GM12874 (cell line): ENCODE data around the gene SZT2.

ENCODE experiments used
- TF ChIP-seq, protein P1 (sequence below): IDR thresholded peaks from 2 replicates; pipeline ENCODE4 v1.5.1; 2011; ENCODE audit warnings: low read depth, mild to moderate bottlenecking, control low read depth, low read length, moderate library complexity; ENCODE audit not compliant: insufficient read depth

SZT2 gene

DNA sequence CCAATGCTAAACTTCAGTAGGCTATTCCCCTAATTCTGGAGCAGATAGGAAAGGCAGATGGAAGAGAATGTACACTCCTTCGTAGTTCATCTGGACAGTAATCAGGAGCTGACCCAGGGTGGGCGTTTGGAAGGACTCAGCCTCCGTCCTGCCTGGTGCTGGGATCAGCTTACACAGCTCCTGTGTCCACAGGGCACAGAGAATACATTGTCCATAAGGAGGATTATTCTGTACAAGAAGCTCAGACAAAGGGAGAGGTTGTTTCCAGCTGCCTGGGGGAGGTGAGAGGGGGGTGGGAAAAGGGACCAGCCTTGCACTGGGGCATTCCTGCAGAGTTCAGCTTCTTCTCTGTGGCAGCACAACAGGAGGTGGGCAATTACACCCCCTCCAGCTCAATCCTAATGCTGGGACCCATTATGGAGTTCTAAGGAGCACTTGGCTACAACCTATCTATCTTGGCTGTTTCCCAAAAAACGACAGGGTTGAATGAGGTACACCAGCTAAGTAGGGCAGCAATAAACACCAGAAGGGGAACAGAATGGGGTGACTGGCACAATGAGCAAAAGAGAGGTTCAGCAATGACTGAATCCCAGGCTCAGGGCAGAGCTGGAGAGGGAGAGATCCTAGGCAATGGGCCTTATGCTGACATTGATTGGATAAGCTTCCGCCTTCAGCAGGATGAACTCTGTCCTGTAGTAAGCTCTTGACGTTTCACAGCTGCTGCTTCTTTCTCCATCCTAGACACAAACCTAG, 7.5 kb upstream of the SZT2 start:
- TF ChIP-seq, protein P1, sequence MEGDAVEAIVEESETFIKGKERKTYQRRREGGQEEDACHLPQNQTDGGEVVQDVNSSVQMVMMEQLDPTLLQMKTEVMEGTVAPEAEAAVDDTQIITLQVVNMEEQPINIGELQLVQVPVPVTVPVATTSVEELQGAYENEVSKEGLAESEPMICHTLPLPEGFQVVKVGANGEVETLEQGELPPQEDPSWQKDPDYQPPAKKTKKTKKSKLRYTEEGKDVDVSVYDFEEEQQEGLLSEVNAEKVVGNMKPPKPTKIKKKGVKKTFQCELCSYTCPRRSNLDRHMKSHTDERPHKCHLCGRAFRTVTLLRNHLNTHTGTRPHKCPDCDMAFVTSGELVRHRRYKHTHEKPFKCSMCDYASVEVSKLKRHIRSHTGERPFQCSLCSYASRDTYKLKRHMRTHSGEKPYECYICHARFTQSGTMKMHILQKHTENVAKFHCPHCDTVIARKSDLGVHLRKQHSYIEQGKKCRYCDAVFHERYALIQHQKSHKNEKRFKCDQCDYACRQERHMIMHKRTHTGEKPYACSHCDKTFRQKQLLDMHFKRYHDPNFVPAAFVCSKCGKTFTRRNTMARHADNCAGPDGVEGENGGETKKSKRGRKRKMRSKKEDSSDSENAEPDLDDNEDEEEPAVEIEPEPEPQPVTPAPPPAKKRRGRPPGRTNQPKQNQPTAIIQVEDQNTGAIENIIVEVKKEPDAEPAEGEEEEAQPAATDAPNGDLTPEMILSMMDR = no peak

DNA sequence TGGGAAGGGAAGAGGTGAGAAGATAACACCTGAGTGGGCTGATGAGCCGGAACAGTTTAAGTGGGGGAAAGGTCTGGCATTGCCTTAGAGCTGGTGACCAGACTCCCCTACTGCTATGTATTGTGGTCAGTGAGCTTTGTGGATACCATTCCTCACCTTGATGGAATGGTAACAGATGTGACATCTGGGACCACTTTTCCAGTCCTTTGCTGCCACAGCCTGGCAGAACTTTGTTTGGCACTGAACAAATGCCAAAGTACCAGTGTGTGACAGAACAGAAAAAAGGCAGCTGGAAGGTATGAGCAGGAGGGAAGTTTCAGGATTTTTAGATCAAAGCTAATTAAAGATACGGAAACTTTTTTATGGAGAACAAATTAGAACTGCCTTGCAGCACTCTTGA, 6.2 kb upstream of the SZT2 start:
- TF ChIP-seq, protein P1 = no peak

DNA sequence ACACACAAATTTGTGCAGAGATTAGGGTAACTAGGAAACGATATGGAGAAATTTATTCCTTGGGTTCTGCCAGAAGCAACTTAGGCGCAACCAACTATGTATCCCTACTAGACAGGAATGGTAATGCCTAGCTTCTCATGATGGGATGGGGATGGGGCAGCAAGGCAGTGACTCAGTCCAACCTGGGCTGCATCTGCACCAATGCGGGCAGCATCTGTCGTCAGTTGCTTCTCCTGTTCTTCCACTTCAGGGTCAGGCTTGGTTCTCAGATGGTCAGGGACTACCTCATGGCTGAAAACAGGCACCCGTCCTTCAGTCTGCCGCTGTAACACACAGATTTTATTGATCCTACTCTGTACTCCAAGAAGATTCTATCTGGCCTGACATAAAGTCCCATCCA, 3.0 kb upstream of the SZT2 start:
- TF ChIP-seq, protein P1 = no peak

DNA sequence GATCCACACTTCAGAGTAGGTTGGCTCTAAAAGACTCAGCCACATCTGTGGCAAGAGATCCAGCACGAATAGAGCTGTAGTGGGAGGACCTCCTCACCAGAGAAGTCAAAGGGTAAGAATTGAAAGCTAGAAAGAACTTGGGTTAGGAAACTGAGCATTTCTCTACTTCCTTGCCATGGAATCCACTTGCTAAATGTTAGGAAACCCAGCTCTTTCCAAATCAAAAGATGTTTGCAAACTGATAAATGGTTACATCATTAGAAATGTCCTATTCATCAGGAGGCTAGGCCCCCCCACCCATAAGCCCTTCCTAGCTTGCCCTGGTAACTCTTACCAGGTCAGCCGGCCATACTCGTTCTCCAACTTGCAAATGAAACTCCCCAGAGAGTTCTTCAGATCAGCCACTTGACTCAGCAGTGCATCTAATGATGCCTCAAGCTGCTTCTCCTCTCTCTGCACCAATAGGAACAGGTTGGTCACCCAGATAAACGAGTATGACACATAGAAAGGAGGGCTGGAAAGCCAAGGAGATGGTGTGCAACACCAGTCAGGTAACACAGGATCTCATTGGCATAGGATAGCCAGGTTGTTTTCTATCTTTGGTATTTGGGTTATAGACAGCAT, 1.6 kb upstream of the SZT2 start:
- TF ChIP-seq, protein P1 = no peak

DNA sequence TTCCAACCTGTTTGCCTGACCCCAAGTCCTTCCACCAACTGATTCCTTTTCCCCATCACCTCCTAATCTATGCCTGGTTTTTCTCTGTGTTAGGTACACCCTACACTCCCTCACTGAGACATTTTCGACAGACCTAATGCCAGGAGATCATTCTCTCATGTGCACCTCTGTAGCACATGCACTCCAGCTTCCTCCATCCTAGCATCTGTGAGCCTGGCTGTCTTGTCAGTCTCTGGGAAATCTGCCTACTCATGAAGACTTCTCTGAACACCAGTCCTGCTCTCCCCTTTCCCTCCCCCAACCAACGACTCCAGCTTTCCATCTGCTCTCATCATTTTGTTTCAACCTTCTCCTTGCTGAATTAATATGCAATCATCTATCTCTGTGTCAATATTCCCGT, 1.1 kb upstream of the SZT2 start:
- TF ChIP-seq, protein P1 = no peak

DNA sequence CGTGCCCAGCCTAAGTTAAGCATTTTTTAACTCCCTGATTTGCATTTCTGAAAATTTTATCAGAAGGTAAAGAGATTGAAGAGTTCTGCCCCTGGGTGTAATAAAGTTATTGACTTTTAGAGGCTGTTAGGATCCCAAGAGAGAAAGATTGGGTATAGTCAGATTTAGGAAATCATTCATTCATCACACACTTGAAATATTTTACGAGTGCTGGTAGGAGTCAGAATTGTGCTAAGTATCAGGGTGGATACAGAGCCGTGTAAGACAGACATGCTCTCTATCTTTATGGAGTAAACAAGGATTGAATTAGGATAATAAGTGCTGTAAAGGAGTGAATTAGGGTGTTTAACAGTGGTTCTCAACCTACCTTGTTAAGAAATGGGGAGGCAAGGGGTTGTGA, 3.0 kb downstream of the SZT2 start:
- TF ChIP-seq, protein P1 = no peak

DNA sequence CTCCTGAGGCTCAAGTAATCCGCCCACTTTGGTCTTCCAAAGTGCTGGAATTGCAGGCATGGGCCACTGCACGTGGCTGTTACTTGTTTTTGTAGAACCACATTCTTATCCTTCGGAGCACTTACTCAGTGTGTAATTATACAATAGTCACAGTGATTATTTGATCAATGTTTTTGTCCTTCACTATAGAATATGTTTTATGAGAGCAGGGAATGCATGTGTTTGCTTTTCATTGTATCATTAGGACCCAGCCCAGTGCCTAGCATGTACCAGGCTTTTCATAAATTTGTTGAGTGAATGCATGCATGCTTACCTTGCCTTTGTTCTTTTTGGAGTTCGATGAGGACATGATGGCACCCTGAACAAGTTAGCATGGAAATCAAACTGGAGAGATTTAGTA, 5.8 kb downstream of the SZT2 start:
- TF ChIP-seq, protein P1 = no peak
